H1 (cell line): ENCODE results near the gene LYZ. TPM values are rescaled to one million over a fixed set of nuclear protein-coding genes. Genes with fewer than 3 reads are reported as not detected.

Experiments
- CHD7 ChIP-seq: fragments of 300-600 bp; sonication (generic); IDR thresholded peaks from 2 replicates; pipeline ENCODE4 v1.7.1; 2012; ENCODE audit warnings: low read length, moderate library complexity, mild to moderate bottlenecking, inconsistent platforms; ENCODE audit not compliant: insufficient replicate concordance
- JUND ChIP-seq: IDR thresholded peaks from 2 replicates; pipeline ENCODE4 v1.6.1; 2011; ENCODE audit warnings: mild to moderate bottlenecking, improper control_type of control experiment, low read length
- POLR2A ChIP-seq, 2 experiments: IDR thresholded peaks; 1 replicate in 1 of 2; 2 replicates in 1 of 2; pipeline ENCODE4 v1.6.1; 2011; ENCODE audit warnings: low read depth in 2 of 2, low read length in 2 of 2, mild to moderate bottlenecking in 2 of 2; ENCODE audit errors: control extremely low read depth in 1 of 2
- RAD21 ChIP-seq, 2 experiments: IDR thresholded peaks in 1 of 2; conservative IDR thresholded peaks in 1 of 2; 2 replicates each; pipeline ENCODE4 v1.6.1; 2011; ENCODE audit warnings: low read depth in 2 of 2, low read length in 2 of 2, improper control_type of control experiment in 1 of 2, inconsistent platforms in 1 of 2, mild to moderate bottlenecking in 1 of 2, moderate library complexity in 1 of 2
- SIN3A ChIP-seq, 2 experiments: IDR thresholded peaks in 1 of 2; conservative IDR thresholded peaks in 1 of 2; 2 replicates each; pipeline ENCODE4 v1.6.1; 2011 to 2012; ENCODE audit warnings: low read length in 2 of 2, improper control_type of control experiment in 1 of 2, low read depth in 1 of 2, mild to moderate bottlenecking in 1 of 2
- SUZ12 ChIP-seq: fragments of 200-600 bp; sonication (generic); IDR thresholded peaks from 2 replicates; pipeline ENCODE4 v1.6.1; 2012; ENCODE audit warnings: mild to moderate bottlenecking, inconsistent platforms, low read length, moderate library complexity, mixed read lengths
- polyA plus RNA-seq, 7 experiments: library from polyadenylated mRNA; depleted of rRNA in 3 of 7; stranded (reverse) in 5 of 7; unstranded in 2 of 7; fragments of >200 nt in 5 of 7; fragments of 200-250 nt in 2 of 7; gene quantifications; 1 replicate in 5 of 7; 2 replicates in 1 of 7; 4 replicates in 1 of 7; pipeline versions ENCODE4 v1.2.1 to v1.2.3, GENCODE V29; 2011 to 2013; ENCODE audit warnings: missing spikeins in 2 of 7, mixed read lengths in 2 of 7
- total RNA-seq: library from RNA; stranded (reverse); fragmentation: NEBNext Ultra II Directional; extraction: Animal tissue kit (Norgen Biotek cat#: 25700); gene quantifications from 2 replicates; pipeline ENCODE4 v1.2.1, GENCODE V29; 2021
- TF ChIP-seq, protein P1 (sequence below): IDR thresholded peaks from 2 replicates; pipeline ENCODE4 v1.6.1; 2011; ENCODE audit warnings: low read length, improper control_type of control experiment
- TF ChIP-seq, protein P2 (sequence below): IDR thresholded peaks from 2 replicates; pipeline ENCODE4 v1.6.1; 2012; ENCODE audit warnings: inconsistent platforms

LYZ gene
- total and polyA plus RNA-seq, 2 of the 8 experiments (the other 6 are each of a cell fraction or from before 2014, with no cell fraction given), result not detected

GRCh38 chr12:69348162-69348938, at the start of gene LYZ (continued):
- no peak for TF ChIP-seq CHD7
- TF ChIP-seq, protein P1, sequence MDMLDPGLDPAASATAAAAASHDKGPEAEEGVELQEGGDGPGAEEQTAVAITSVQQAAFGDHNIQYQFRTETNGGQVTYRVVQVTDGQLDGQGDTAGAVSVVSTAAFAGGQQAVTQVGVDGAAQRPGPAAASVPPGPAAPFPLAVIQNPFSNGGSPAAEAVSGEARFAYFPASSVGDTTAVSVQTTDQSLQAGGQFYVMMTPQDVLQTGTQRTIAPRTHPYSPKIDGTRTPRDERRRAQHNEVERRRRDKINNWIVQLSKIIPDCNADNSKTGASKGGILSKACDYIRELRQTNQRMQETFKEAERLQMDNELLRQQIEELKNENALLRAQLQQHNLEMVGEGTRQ, result no peak
- TF ChIP-seq, protein P2, sequence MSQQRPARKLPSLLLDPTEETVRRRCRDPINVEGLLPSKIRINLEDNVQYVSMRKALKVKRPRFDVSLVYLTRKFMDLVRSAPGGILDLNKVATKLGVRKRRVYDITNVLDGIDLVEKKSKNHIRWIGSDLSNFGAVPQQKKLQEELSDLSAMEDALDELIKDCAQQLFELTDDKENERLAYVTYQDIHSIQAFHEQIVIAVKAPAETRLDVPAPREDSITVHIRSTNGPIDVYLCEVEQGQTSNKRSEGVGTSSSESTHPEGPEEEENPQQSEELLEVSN, result no peak
- no peak for TF ChIP-seq RAD21 (IDR thresholded peaks at IDR 0.05 in 1 of 2, conservative IDR thresholded peaks at IDR 0.05 in 1 of 2; ENCODE audit: low read depth in 2 of 2, low read length in 2 of 2)
- no peak for TF ChIP-seq JUND
- no peak for TF ChIP-seq POLR2A (IDR thresholded peaks at IDR 0.05; ENCODE audit: control extremely low read depth in 1 of 2, low read depth in 2 of 2, low read length in 2 of 2)
- TF ChIP-seq SUZ12, result no peak
- TF ChIP-seq SIN3A (conservative IDR thresholded peaks at IDR 0.05 in 1 of 2, IDR thresholded peaks at IDR 0.05 in 1 of 2; ENCODE audit: low read depth in 1 of 2, low read length in 2 of 2), result no peak
